Adrenal gland (tissue), 12 donors: Measurements from ENCODE around the gene PDE6G. TPM values are rescaled to one million over a fixed set of nuclear protein-coding genes. Genes with fewer than 3 reads are reported as not detected.
A peak's percentile ranks its signal among the peaks of the same experiment; 100 is the strongest.

Experiments
- DNase-seq, 7 donors: peaks; one replicate each; pipeline ENCODE4 v3.0.0-alpha.2; 2019 to 2020
- H3K27ac ChIP-seq, 5 donors: fragments of 200-600 bp; sonication (generic) in 4 of 5; 1 replicate in 3 of 5; 2 replicates in 2 of 5; pipeline versions ENCODE4 v1.5.1 to v1.8.0; 2016 to 2020; ENCODE audit warnings: mild to moderate bottlenecking in 1 of 5
- H3K27me3 ChIP-seq: fragments of 200-600 bp; 2 replicates; pipeline ENCODE4 v1.8.0; 2021
- H3K36me3 ChIP-seq, 2 donors: fragments of 200-600 bp; replicated peaks in 1 of 2; 1 replicate in 1 of 2; 2 replicates in 1 of 2; pipeline versions ENCODE4 v1.5.1 to v1.8.0; 2018 to 2022
- H3K4me1 ChIP-seq, 2 donors: fragments of 200-600 bp; replicated peaks in 1 of 2; 1 replicate in 1 of 2; 2 replicates in 1 of 2; pipeline versions ENCODE4 v1.5.1 to v1.8.0; 2018 to 2021
- H3K4me3 ChIP-seq, 4 donors: fragments of 200-600 bp; sonication (generic) in 3 of 4; one replicate each; pipeline ENCODE4 v1.5.1; 2016 to 2018
- H3K9me3 ChIP-seq, 3 donors: fragments of 200-600 bp; sonication (generic) in 1 of 3; replicated peaks in 1 of 3; 1 replicate in 2 of 3; 2 replicates in 1 of 3; pipeline versions ENCODE4 v1.5.1 to v1.8.0; 2016 to 2021
- POLR2A ChIP-seq, 2 donors: fragments of 450-650 bp; IDR thresholded peaks; one replicate each; pipeline ENCODE4 v1.6.1; 2017; ENCODE audit warnings: antibody characterized with exemption in 2 of 2, mild to moderate bottlenecking in 2 of 2, moderate library complexity in 1 of 2
- WGBS, 4 donors: extraction: QIAGEN DNeasy Blood & Tissue Kit in 2 of 4; methylation state at CpG; one replicate each; pipeline versions ENCODE4 v1.1.5 to v1.1.7; 2013 to 2017; 5-methylcytosine and 5-hydroxymethylcytosine counted together
- intact Hi-C, 2 donors: fragments of 100-400 bp; cut with DNase I; formaldehyde crosslinking; loops; one replicate each; pipeline versions ENCODE4 v1.14.1 to v1.15.0; 2022 to 2023
- polyA plus RNA-seq, 3 donors: library from polyadenylated mRNA; stranded (reverse); fragments of 200-250 nt in 2 of 3; fragments of 350-450 nt in 1 of 3; fragmentation: Illumina TruSeq in 1 of 3; extraction: RNeasy Lipid Tissue Mini Kit (QIAGEN cat#74804) in 1 of 3; gene quantifications; one replicate each; pipeline ENCODE4 v1.2.3, GENCODE V29; 2013 to 2014
- total RNA-seq, 9 donors: library from RNA; depleted of rRNA in 4 of 9; stranded (reverse); fragments of >200 nt in 4 of 9; fragments of 120-200 nt in 1 of 9; fragmentation: NEBNext Ultra II Directional in 1 of 9; extraction: Animal tissue kit (Norgen Biotek cat#: 25700) in 1 of 9; gene quantifications; one replicate each; pipeline versions ENCODE4 v1.1.0 to v1.2.4, GENCODE V29; 2013 to 2023
- TF ChIP-seq, protein P1 (sequence below), 6 experiments: fragments of 450-650 bp in 4 of 6; fragments of 200-600 bp in 2 of 6; sonication (generic) in 1 of 6; IDR thresholded peaks; 1 replicate in 5 of 6; 2 replicates in 1 of 6; pipeline versions ENCODE4 v1.5.1 to v1.8.0; 2016 to 2021; ENCODE audit warnings: antibody characterized with exemption in 6 of 6, mild to moderate bottlenecking in 2 of 6, moderate library complexity in 1 of 6
- donor health status: healthy with polysubstance abuse.
- donor health status: Bipolar disorder and iron deficiency.
- donor health status: DM: yes; HTN: yes; CAD: no.
- donor health status: DM: no; HTN: no; CAD: no.
- donor health status: DM: no; HTN: no; CAD: no.
- donor health status: DM: yes; HTN: yes; CAD: no.

Gene PDE6G
- total and polyA plus RNA-seq, 12 donors = 0.35 to 5.9 (median 1.8) TPM; not detected in 3

DNA sequence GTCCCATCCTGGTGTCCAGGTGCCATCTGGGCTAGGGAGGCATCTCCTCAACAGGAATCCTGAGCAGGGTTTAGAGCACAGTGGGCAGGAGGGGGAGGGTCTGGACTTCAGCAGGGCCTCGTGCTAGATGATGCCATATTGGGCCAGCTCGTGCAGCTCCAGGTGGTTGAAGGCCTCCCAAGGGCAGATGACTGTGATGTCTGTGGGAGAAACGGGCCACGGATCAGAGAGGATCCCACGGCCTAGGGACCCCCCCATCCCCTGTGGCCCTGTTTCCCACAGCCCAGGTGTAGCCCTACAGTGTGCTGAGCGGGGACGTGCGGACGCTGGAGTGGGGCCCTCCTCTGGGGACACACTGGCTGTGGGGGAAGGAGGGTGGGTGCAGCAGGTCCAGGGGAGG lies 5.4 kb downstream of the PDE6G start:
- 67 to 78% (median 77%) methylated on average over 8 to 9 of the region's 9 CpGs for WGBS, 4 donors
- Histone ChIP-seq H3K4me3 (no peak overlapping the region), H3K27me3 (peaks cover 30% of the 10 kb centered on the region)

DNA sequence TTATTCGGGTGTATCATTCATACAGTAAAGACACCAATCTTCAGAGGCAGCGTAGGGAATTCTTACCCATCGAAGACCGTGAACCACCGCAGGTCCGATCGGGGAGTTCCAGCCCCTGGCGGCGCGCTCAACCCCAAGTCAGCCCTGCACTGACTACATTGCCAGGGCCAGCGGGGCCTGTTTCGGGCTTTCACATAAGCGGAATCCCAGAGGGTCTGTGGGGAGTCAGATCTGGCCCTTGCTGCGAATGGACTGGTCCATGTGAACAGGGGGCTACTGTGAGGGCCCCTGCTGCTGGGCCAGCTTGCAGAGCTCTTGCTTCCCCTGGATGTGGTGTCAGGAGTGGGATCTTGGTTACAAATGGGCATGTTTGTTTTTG lies 7.6 kb downstream of the PDE6G start:
- no peaks in the 10 kb centered on the region for H3K9me3 ChIP-seq
- no peaks in the 10 kb centered on the region for H3K36me3 ChIP-seq
- 52 to 73% (median 60%) methylated on average over 12 to 14 of the region's 14 CpGs for WGBS, 4 donors
- H3K27me3 ChIP-seq = peaks cover 30% of the 10 kb centered on the region
- TF ChIP-seq POLR2A (IDR thresholded peaks at IDR 0.05) = no peak
- TF ChIP-seq, protein P1, sequence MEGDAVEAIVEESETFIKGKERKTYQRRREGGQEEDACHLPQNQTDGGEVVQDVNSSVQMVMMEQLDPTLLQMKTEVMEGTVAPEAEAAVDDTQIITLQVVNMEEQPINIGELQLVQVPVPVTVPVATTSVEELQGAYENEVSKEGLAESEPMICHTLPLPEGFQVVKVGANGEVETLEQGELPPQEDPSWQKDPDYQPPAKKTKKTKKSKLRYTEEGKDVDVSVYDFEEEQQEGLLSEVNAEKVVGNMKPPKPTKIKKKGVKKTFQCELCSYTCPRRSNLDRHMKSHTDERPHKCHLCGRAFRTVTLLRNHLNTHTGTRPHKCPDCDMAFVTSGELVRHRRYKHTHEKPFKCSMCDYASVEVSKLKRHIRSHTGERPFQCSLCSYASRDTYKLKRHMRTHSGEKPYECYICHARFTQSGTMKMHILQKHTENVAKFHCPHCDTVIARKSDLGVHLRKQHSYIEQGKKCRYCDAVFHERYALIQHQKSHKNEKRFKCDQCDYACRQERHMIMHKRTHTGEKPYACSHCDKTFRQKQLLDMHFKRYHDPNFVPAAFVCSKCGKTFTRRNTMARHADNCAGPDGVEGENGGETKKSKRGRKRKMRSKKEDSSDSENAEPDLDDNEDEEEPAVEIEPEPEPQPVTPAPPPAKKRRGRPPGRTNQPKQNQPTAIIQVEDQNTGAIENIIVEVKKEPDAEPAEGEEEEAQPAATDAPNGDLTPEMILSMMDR (IDR thresholded peaks at IDR 0.05) = no peak
- DNase-seq = no peak
- no peak overlapping the region for H3K27ac ChIP-seq
- intact Hi-C loops = no loop called here
- no peaks in the 10 kb centered on the region for H3K4me1 ChIP-seq
- no peak overlapping the region for H3K4me3 ChIP-seq

More for the DNA sequence above, 5.4 kb downstream of the PDE6G start:
- peak overlapping the region in 1 of 5 donors; percentile 83 for H3K27ac ChIP-seq
- H3K9me3 ChIP-seq = no peaks in the 10 kb centered on the region
- intact Hi-C loops = no loop called here
- no peak for DNase-seq
- no peaks in the 10 kb centered on the region for H3K4me1 ChIP-seq
- H3K36me3 ChIP-seq = no peaks in the 10 kb centered on the region
- TF ChIP-seq POLR2A (IDR thresholded peaks at IDR 0.05) = no peak
- TF ChIP-seq, protein P1 (IDR thresholded peaks at IDR 0.05) = no peak

DNA sequence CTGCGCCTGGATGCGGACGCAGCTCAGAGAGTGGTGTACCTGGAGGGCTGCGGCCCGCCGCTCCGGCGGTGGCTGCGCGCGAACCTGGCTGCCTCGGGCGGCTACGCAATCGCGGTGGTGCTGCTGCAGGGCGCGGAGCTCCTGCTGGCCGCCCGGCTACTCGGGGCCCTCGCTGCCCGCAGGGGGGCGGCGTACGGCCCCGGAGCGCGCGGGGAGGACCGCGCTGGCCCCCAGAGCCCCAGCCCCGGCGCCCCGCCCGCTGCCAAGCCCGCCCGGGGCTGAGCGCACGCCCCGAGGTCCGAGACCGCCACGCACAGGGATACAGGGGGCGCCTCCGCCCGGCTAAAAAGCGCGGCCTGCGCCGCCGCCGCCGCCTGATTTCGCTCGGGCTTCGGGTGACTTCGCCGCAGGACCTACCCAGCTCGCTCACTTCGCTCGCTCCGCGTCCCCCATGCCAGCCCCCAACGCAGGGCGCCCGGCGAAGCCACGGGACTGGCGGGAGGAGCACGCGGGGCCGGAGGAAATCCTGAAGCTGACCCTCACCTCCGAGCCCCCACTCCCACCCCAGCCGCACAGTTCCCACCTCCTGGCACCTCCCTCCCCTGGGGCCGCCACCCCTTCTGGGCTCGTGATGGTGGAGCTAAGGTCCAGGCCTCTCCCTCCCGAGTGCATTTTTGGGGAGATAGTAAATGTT lies 8.2 kb downstream of the PDE6G start:
- Histone ChIP-seq H3K36me3 (no peaks in the 10 kb centered on the region), H3K27ac (no peak overlapping the region), H3K9me3 (no peaks in the 10 kb centered on the region), H3K4me3 (no peak overlapping the region), H3K4me1 (no peaks in the 10 kb centered on the region), H3K27me3 (peaks cover 30% of the 10 kb centered on the region)
- intact Hi-C loops = no loop called here
- 9 to 29% (median 14%) methylated on average over 5 to 77 of the region's 78 CpGs for WGBS, 4 donors
- TF ChIP-seq POLR2A (IDR thresholded peaks at IDR 0.05) = no peak
- no peak for DNase-seq

DNA sequence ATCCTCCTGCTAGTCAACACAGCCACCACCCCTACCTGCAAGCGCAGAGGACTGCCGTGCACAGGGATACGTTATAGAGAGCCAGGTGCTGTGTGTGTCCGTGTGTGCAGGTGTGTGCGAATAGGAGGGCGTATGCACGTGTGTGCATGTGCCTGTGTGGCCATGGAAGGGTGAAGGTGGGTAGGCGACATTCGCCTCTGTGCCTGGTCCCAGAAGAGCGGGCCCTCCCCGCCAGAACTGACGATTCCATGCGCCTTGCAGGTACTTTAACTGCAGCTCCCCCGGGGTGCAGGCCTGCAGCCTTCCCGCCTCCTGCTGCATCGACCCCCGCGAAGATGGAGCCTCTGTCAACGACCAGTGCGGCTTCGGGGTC lies 8.7 kb downstream of the PDE6G start:
- intact Hi-C loops = no loop called here
- Histone ChIP-seq H3K4me3 (no peak overlapping the region), H3K9me3 (no peaks in the 10 kb centered on the region), H3K27me3 (peaks cover 30% of the 10 kb centered on the region), H3K27ac (no peak overlapping the region), H3K4me1 (no peaks in the 10 kb centered on the region), H3K36me3 (no peaks in the 10 kb centered on the region)
- TF ChIP-seq POLR2A (IDR thresholded peaks at IDR 0.05) = no peak
- TF ChIP-seq, protein P1 (IDR thresholded peaks at IDR 0.05) = no peak
- no peak for DNase-seq
- whole genome bisulfite sequencing, 4 donors = 36 to 44% (median 40%) methylated on average over 12 to 21 of the region's 21 CpGs
